ENCODE data around the gene NDUFB4. TPM values are rescaled to one million over a fixed set of nuclear protein-coding genes. Genes with fewer than 3 reads are reported as not detected.

Gene NDUFB4
- total and polyA plus RNA-seq, 4 donors: 28.4 to 269 (median 76.9) TPM

- peaks cover 11 to 31% (median 27%) of the 10 kb centered on the region in 4 donors for H3K4me1 ChIP-seq (ENCODE audit: control insufficient read depth in 4 of 4, insufficient read depth in 4 of 4, low read length in 3 of 4)
- 28% methylated on average over 10 of the region's 10 CpGs for WGBS
- no peak overlapping the region for H3K9ac ChIP-seq (ENCODE audit: low read depth in 1 of 2, low read length in 2 of 2)
- DNase-seq (ENCODE audit: low spot score): peak; percentile 60
- H3K27me3 ChIP-seq (ENCODE audit: control insufficient read depth in 4 of 4, insufficient read depth in 4 of 4, low read length in 3 of 4): no peaks in the 10 kb centered on the region
- TF ChIP-seq MAX (IDR thresholded peaks at IDR 0.05): no peak
- TF ChIP-seq SP1 (IDR thresholded peaks at IDR 0.05): no peak
- peak; percentile 88 to 91 for TF ChIP-seq RAD21 (IDR thresholded peaks at IDR 0.05)
- no peak for TF ChIP-seq HNF4A (conservative IDR thresholded peaks at IDR 0.05)
- TF ChIP-seq NR2F2 (IDR thresholded peaks at IDR 0.05): no peak
- no peak for TF ChIP-seq FOXA1 (IDR thresholded peaks at IDR 0.05)
- no peak for TF ChIP-seq ATF3 (IDR thresholded peaks at IDR 0.05)
- no peak for TF ChIP-seq YY1 (IDR thresholded peaks at IDR 0.05)
- TF ChIP-seq GABPA (IDR thresholded peaks at IDR 0.05 in 1 of 2, conservative IDR thresholded peaks at IDR 0.05 in 1 of 2): no peak
- no peak for TF ChIP-seq TAF1 (conservative IDR thresholded peaks at IDR 0.05)
- no peak for TF ChIP-seq FOXA2 (IDR thresholded peaks at IDR 0.05)
- no peak for TF ChIP-seq EGR1 (IDR thresholded peaks at IDR 0.05; ENCODE audit: low read depth in 2 of 2)
- peak; percentile 85 for TF ChIP-seq CTCF (IDR thresholded peaks at IDR 0.05; ENCODE audit: low read depth, low read length, missing input control)
- TF ChIP-seq ZBTB33 (IDR thresholded peaks at IDR 0.05): no peak
- TF ChIP-seq HNF4G (IDR thresholded peaks at IDR 0.05): no peak
- TF ChIP-seq RXRA (IDR thresholded peaks at IDR 0.05): no peak
- no peaks in the 10 kb centered on the region for H3K36me3 ChIP-seq (ENCODE audit: control insufficient read depth in 4 of 4, insufficient read depth in 3 of 4, low read depth in 1 of 4, low read length in 3 of 4)
- no peak overlapping the region for H3K27ac ChIP-seq (ENCODE audit: low read depth in 1 of 2, low read length in 2 of 2)
- no peaks in the 10 kb centered on the region for H3K9me3 ChIP-seq (ENCODE audit: control insufficient read depth in 4 of 4, low read length in 3 of 4)
- H3K4me3 ChIP-seq (ENCODE audit: low read depth in 1 of 3, low read length in 3 of 3): no peak overlapping the region
These were observed 34.7 kb upstream of the NDUFB4 start for GRCh38 chr3:120561251-120562045.

GRCh38 chr3:120563356-120564022 is 32.6 kb upstream of the NDUFB4 start:
- WGBS: 86% methylated on average over 5 of the region's 5 CpGs
- no peak overlapping the region for H3K9ac ChIP-seq (ENCODE audit: low read depth in 1 of 2, low read length in 2 of 2)
- H3K27me3 ChIP-seq (ENCODE audit: control insufficient read depth in 4 of 4, insufficient read depth in 4 of 4, low read length in 3 of 4): no peaks in the 10 kb centered on the region
- DNase-seq (ENCODE audit: low spot score): no peak
- peaks cover 0 to 17% (median 8%) of the 10 kb centered on the region in 4 donors for H3K4me1 ChIP-seq (ENCODE audit: control insufficient read depth in 4 of 4, insufficient read depth in 4 of 4, low read length in 3 of 4)
- H3K36me3 ChIP-seq (ENCODE audit: control insufficient read depth in 4 of 4, insufficient read depth in 3 of 4, low read depth in 1 of 4, low read length in 3 of 4): no peaks in the 10 kb centered on the region
- no peak overlapping the region for H3K27ac ChIP-seq (ENCODE audit: low read depth in 1 of 2, low read length in 2 of 2)
- H3K9me3 ChIP-seq (ENCODE audit: control insufficient read depth in 4 of 4, low read length in 3 of 4): no peaks in the 10 kb centered on the region
- H3K4me3 ChIP-seq (ENCODE audit: low read depth in 1 of 3, low read length in 3 of 3): no peak overlapping the region
- TF ChIP-seq TAF1 (conservative IDR thresholded peaks at IDR 0.05): no peak
- no peak for TF ChIP-seq MAX (IDR thresholded peaks at IDR 0.05)

Data from liver (tissue), 9 donors.